GM21367 (cell line): ENCODE data around the gene RICTOR.
"Not testable (repeated sequence)": the region's sequence is repeated elsewhere in the genome, so short reads cannot be mapped to it uniquely, and the experiment has no call there.

ENCODE experiments used
- ATAC-seq: cut with Tn5 transposase; IDR thresholded peaks from one replicate; pipeline ENCODE4 v1.9.1; 2021; ENCODE audit not compliant: unreplicated experiment

RICTOR gene

GRCh38 chr5:39014561-39014960, 59.6 kb downstream of the RICTOR start:
- no peak for ATAC-seq

- ATAC-seq: no peak
Measured at GRCh38 chr5:39013938-39014337, 60.3 kb downstream of the RICTOR start.

- ATAC-seq: not testable (repeated sequence)
Measured at GRCh38 chr5:39010958-39011357, 63.2 kb downstream of the RICTOR start.

GRCh38 chr5:39009981-39010380, 64.2 kb downstream of the RICTOR start:
- ATAC-seq: no peak

GRCh38 chr5:39009280-39009679, 64.9 kb downstream of the RICTOR start:
- ATAC-seq: no peak

GRCh38 chr5:39006650-39007049, 67.5 kb downstream of the RICTOR start:
- ATAC-seq: no peak

- no peak for ATAC-seq
Measured at GRCh38 chr5:39005566-39006232, 68.5 kb downstream of the RICTOR start.

- no peak for ATAC-seq
Measured at GRCh38 chr5:39001683-39002082, 72.5 kb downstream of the RICTOR start.

- ATAC-seq: no peak
Measured at GRCh38 chr5:38999037-38999436, 75.2 kb downstream of the RICTOR start.

GRCh38 chr5:38997591-38997990, 76.6 kb downstream of the RICTOR start:
- no peak for ATAC-seq

GRCh38 chr5:38996123-38996522, 78.1 kb downstream of the RICTOR start:
- ATAC-seq: no peak

- ATAC-seq: no peak
Measured at GRCh38 chr5:38994324-38994927, 79.8 kb downstream of the RICTOR start.

GRCh38 chr5:38989974-38990719, 84.1 kb downstream of the RICTOR start:
- not testable (repeated sequence) for ATAC-seq

- no peak for ATAC-seq
Measured at GRCh38 chr5:38985909-38986452, 88.2 kb downstream of the RICTOR start.

- ATAC-seq: no peak
Measured at GRCh38 chr5:38979535-38979934, 94.7 kb downstream of the RICTOR start.

GRCh38 chr5:38978036-38978435, 96.2 kb downstream of the RICTOR start:
- ATAC-seq: no peak

- ATAC-seq: no peak
Measured at GRCh38 chr5:38968665-38969064, 105.5 kb downstream of the RICTOR start.

GRCh38 chr5:38961691-38962090, 112.5 kb downstream of the RICTOR start:
- ATAC-seq: no peak

GRCh38 chr5:38953426-38954012, 120.7 kb downstream of the RICTOR start:
- ATAC-seq: no peak

GRCh38 chr5:38948501-38948900, 125.7 kb downstream of the RICTOR start:
- no peak for ATAC-seq

- no peak for ATAC-seq
Measured at GRCh38 chr5:38944282-38944681, 129.9 kb downstream of the RICTOR start.
